ENCODE results near the gene SPATA2. TPM values are rescaled to one million over a fixed set of nuclear protein-coding genes. Genes with fewer than 3 reads are reported as not detected.

The SPATA2 gene
- total RNA-seq, 1 experiment from 2014 or later, result 6.6 TPM

DNA sequence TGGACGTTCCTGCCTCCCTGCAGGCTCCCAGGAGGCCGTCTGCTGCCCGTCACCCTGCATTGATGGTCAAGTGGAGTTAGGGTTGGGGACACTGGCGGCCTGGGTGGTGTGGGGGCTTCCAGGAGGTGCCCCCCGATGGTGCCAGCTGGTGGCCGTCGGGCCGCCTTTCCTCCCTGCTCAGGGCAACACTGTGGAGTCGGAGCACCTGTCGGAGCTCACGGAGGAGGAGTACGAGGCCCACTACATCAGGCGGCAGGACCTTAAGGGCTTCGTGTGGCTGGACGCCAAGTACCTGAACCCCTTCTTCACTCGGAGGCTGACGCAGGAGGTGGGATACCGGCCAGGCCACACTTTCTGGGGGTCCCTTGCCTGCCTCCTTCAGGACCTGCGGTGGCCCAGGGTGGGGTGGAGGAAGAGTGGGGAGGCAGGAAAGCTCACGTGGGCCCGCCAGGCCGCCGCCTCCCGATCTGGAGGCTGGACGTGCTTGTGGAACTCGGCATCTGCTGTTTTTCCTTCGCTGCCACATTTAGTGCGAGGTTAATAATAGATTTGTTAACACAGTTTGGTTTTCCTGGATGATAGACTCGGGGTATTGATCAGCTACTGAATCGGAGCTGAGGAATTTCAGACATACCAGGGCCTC lies 28.6 kb downstream of the SPATA2 start:
- no peaks in the 10 kb centered on the region for H3K36me3 ChIP-seq (ENCODE audit: control insufficient read depth in 1 of 2, insufficient read depth in 2 of 2, low read length in 2 of 2)
- RAD21 ChIA-PET (ENCODE audit: low non-redundant PET in 1 of 2, low total read pairs in 2 of 2, uncharacterized antibody in 2 of 2, unreplicated experiment in 2 of 2), result no interaction called here
- H3K27me3 ChIP-seq (ENCODE audit: insufficient read depth, low read length), result no peaks in the 10 kb centered on the region
- no peaks in the 10 kb centered on the region for H3K79me2 ChIP-seq (ENCODE audit: insufficient read depth, low read length)
- H3K4me1 ChIP-seq (ENCODE audit: control insufficient read depth in 1 of 2, insufficient read depth in 2 of 2, low read length in 2 of 2), result peaks cover 0 to 5% of the 10 kb centered on the region in 2 experiments; a peak in 1 of 4 replicates
- no peaks in the 10 kb centered on the region for H4K20me1 ChIP-seq (ENCODE audit: insufficient read depth)
- H3K9ac ChIP-seq (ENCODE audit: low read length), result no peak overlapping the region
- DNase-seq (ENCODE audit: low read depth, low spot score), result no peak
- H3K9me3 ChIP-seq (ENCODE audit: control insufficient read depth in 1 of 2, insufficient read depth in 1 of 2, low read depth in 1 of 2, low read length in 2 of 2), result no peaks in the 10 kb centered on the region
- no peak overlapping the region for H2AFZ ChIP-seq (ENCODE audit: low read depth, low read length, poor library complexity, severe bottlenecking)
- POLR2A ChIA-PET, result no interaction called here
- no peak for ATAC-seq
- H3K4me2 ChIP-seq (ENCODE audit: low read length), result no peak overlapping the region
- intact Hi-C loops (cut with micrococcal nuclease), result loop anchor here (5.0 kb wide), 2 partner anchors 186 to 344 kb away; no protein-coding TSS in a partner anchor
- no peak for TF ChIP-seq FOSL1 (IDR thresholded peaks at IDR 0.05; ENCODE audit: low read depth)
- TF ChIP-seq ATF3 (IDR thresholded peaks at IDR 0.05), result no peak
- TF ChIP-seq EZH2phosphoT487 (IDR thresholded peaks at IDR 0.05; ENCODE audit: borderline replicate concordance), result no peak
- no peak overlapping the region for H3K4me3 ChIP-seq (replicated peaks in 1 of 2; ENCODE audit: low read depth in 1 of 2, low read length in 2 of 2)
- CTCF ChIA-PET, result interaction anchor here (0.6 to 5.5 kb wide), 3 partner anchors 14 to 386 kb away, joined by 3 to 43 read pairs (median 5); no protein-coding TSS in a partner anchor
- H3K27ac ChIP-seq (ENCODE audit: low read depth, low read length), result no peak overlapping the region
- no peaks in the 10 kb centered on the region for H3K9me2 ChIP-seq (ENCODE audit: insufficient read depth)
- no TSS peak for BruUV-seq (replicated peaks)

GRCh38 chr20:49885558-49886332 lies 29.6 kb downstream of the SPATA2 start:
- no peaks in the 10 kb centered on the region for H3K9me3 ChIP-seq (ENCODE audit: control insufficient read depth in 1 of 2, insufficient read depth in 1 of 2, low read depth in 1 of 2, low read length in 2 of 2)
- H4K20me1 ChIP-seq (ENCODE audit: insufficient read depth), result no peaks in the 10 kb centered on the region
- ChIA-PET CTCF (interaction anchor here (5.5 kb wide), 1 partner anchor 276 kb away, joined by 43 read pairs; no protein-coding TSS in a partner anchor), RAD21 (ENCODE audit: low non-redundant PET in 1 of 2, low total read pairs in 2 of 2, uncharacterized antibody in 2 of 2, unreplicated experiment in 2 of 2) (no interaction called here), POLR2A (no interaction called here)
- no TSS peak for BruUV-seq (replicated peaks)
- no peak overlapping the region for H3K9ac ChIP-seq (ENCODE audit: low read length)
- no peak overlapping the region for H2AFZ ChIP-seq (ENCODE audit: low read depth, low read length, poor library complexity, severe bottlenecking)
- H3K27me3 ChIP-seq (ENCODE audit: insufficient read depth, low read length), result no peaks in the 10 kb centered on the region
- no peak overlapping the region for H3K27ac ChIP-seq (ENCODE audit: low read depth, low read length)
- no peak for ATAC-seq
- H3K4me1 ChIP-seq (ENCODE audit: control insufficient read depth in 1 of 2, insufficient read depth in 2 of 2, low read length in 2 of 2), result peaks cover 0 to 5% of the 10 kb centered on the region in 2 experiments; a peak in 1 of 4 replicates
- H3K4me2 ChIP-seq (ENCODE audit: low read length), result no peak overlapping the region
- DNase-seq (ENCODE audit: low read depth, low spot score), result no peak
- intact Hi-C loops (cut with micrococcal nuclease), result loop anchor here (5.0 kb wide), 2 partner anchors 187 to 343 kb away; no protein-coding TSS in a partner anchor
- no peaks in the 10 kb centered on the region for H3K79me2 ChIP-seq (ENCODE audit: insufficient read depth, low read length)
- H3K9me2 ChIP-seq (ENCODE audit: insufficient read depth), result no peaks in the 10 kb centered on the region
- no peak overlapping the region for H3K4me3 ChIP-seq (replicated peaks in 1 of 2; ENCODE audit: low read depth in 1 of 2, low read length in 2 of 2)
- H3K36me3 ChIP-seq (ENCODE audit: control insufficient read depth in 1 of 2, insufficient read depth in 2 of 2, low read length in 2 of 2), result no peaks in the 10 kb centered on the region
- TF ChIP-seq ELF1 (IDR thresholded peaks at IDR 0.05; ENCODE audit: borderline replicate concordance, low read depth) (no peak), SP1 (IDR thresholded peaks at IDR 0.05; ENCODE audit: low read depth) (no peak), JUND (IDR thresholded peaks at IDR 0.05) (no peak), CEBPB (IDR thresholded peaks at IDR 0.05; ENCODE audit: low read depth) (no peak), SRF (IDR thresholded peaks at IDR 0.05; ENCODE audit: low read depth) (no peak), RAD21 (IDR thresholded peaks at IDR 0.05; ENCODE audit: low read depth) (no peak), CTCF (IDR thresholded peaks at IDR 0.05 in 2 of 3, conservative IDR thresholded peaks at IDR 0.05 in 1 of 3; ENCODE audit: borderline replicate concordance in 1 of 3, insufficient read depth in 1 of 3, low read depth in 2 of 3, low read length in 2 of 3) (no peak), TCF7L2 (IDR thresholded peaks at IDR 0.05; ENCODE audit: borderline replicate concordance, extremely low read depth, insufficient read depth, insufficient read length) (no peak), FOSL1 (IDR thresholded peaks at IDR 0.05; ENCODE audit: low read depth) (no peak), SIN3A (IDR thresholded peaks at IDR 0.05; ENCODE audit: low read depth) (no peak)
- TF ChIP-seq, protein P1, sequence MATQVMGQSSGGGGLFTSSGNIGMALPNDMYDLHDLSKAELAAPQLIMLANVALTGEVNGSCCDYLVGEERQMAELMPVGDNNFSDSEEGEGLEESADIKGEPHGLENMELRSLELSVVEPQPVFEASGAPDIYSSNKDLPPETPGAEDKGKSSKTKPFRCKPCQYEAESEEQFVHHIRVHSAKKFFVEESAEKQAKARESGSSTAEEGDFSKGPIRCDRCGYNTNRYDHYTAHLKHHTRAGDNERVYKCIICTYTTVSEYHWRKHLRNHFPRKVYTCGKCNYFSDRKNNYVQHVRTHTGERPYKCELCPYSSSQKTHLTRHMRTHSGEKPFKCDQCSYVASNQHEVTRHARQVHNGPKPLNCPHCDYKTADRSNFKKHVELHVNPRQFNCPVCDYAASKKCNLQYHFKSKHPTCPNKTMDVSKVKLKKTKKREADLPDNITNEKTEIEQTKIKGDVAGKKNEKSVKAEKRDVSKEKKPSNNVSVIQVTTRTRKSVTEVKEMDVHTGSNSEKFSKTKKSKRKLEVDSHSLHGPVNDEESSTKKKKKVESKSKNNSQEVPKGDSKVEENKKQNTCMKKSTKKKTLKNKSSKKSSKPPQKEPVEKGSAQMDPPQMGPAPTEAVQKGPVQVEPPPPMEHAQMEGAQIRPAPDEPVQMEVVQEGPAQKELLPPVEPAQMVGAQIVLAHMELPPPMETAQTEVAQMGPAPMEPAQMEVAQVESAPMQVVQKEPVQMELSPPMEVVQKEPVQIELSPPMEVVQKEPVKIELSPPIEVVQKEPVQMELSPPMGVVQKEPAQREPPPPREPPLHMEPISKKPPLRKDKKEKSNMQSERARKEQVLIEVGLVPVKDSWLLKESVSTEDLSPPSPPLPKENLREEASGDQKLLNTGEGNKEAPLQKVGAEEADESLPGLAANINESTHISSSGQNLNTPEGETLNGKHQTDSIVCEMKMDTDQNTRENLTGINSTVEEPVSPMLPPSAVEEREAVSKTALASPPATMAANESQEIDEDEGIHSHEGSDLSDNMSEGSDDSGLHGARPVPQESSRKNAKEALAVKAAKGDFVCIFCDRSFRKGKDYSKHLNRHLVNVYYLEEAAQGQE (IDR thresholded peaks at IDR 0.05; ENCODE audit: low read depth), result no peak
